RWPE2 (cell line): Measurements from ENCODE around the gene FAM8A1.
A peak's percentile ranks its signal among the peaks of the same experiment; 100 is the strongest.

Experiments used
- ATAC-seq: fragments of 200-7000 bp; cut with Tn5 transposase; 3 replicates; pipeline ENCODE4 v1.9.1; 2021; ENCODE audit warnings: low read depth
- DNase-seq: peaks from one replicate; pipeline ENCODE4 v3.0.0-alpha.2; 2020; ENCODE audit warnings: low spot score
- H3K27ac ChIP-seq: fragments of 450-650 bp; 2 replicates; pipeline ENCODE4 v1.5.1; 2017; ENCODE audit warnings: mild to moderate bottlenecking; ENCODE audit not compliant: poor library complexity, severe bottlenecking
- H3K27me3 ChIP-seq: fragments of 250-450 bp; sonication (Bioruptor Pico); 2 replicates; pipeline ENCODE4 v1.5.1; 2021; ENCODE audit warnings: mild to moderate bottlenecking, moderate library complexity; ENCODE audit not compliant: insufficient read depth, poor library complexity, severe bottlenecking
- H3K36me3 ChIP-seq: fragments of 250-450 bp; sonication (Bioruptor Pico); 2 replicates; pipeline ENCODE4 v1.5.1; 2020; ENCODE audit warnings: low read depth, mild to moderate bottlenecking, moderate library complexity
- H3K4me1 ChIP-seq: fragments of 250-450 bp; sonication (Bioruptor Pico); 2 replicates; pipeline ENCODE4 v1.5.1; 2021; ENCODE audit warnings: mild to moderate bottlenecking, moderate library complexity; ENCODE audit not compliant: insufficient read depth, poor library complexity, severe bottlenecking
- H3K4me3 ChIP-seq: fragments of 250-450 bp; sonication (Bioruptor Pico); 2 replicates; pipeline ENCODE4 v1.5.1; 2021; ENCODE audit warnings: mild to moderate bottlenecking, moderate library complexity; ENCODE audit not compliant: severe bottlenecking
- H3K9me3 ChIP-seq: fragments of 250-450 bp; sonication (Bioruptor Pico); 2 replicates; pipeline ENCODE4 v1.5.1; 2021; ENCODE audit warnings: mild to moderate bottlenecking, moderate library complexity; ENCODE audit not compliant: severe bottlenecking
- TF ChIP-seq, protein P1 (sequence below): fragments of 450-650 bp; IDR thresholded peaks from one replicate; pipeline ENCODE4 v1.5.1; 2017; ENCODE audit warnings: mild to moderate bottlenecking, moderate library complexity; ENCODE audit not compliant: poor library complexity, severe bottlenecking

The FAM8A1 gene

DNA sequence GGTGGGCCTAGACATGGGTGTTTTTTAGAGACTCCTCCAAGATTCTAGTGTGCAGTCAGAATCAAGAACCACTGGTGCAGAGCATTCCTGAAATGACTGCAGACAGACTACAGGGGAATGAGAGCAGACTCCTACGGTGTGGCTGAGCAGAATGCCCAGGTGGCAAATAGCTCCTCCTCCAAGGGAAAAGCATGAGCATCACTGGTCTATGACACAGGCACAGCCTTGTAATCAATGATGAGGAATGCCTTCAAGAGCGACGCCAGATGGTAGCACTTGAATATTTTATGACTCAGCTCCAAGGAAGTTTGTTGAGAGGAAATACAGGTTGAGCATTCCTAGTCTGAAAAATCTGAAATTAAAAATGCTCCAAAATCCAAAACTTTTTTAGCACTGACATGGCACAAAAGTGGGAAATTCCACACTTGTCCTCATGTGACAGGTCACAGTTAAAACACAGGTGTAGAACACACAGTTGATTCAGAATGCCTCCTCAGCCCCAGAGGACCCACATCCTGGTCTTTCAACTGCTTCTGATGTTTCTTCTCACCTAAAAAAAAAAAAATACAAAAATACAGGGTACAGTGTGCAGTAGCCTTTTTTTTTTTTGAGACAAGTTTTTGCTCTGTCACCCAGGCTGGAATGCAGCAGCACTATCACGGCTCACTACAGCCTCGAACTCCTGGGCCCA, 10.6 kb upstream of the FAM8A1 start:
- Histone ChIP-seq H3K27me3 (no peaks in the 10 kb centered on the region), H3K36me3 (no peaks in the 10 kb centered on the region), H3K27ac (peak overlapping the region; percentile 28), H3K4me1 (peaks cover 2% of the 10 kb centered on the region), H3K9me3 (no peaks in the 10 kb centered on the region), H3K4me3 (no peak overlapping the region)
- ATAC-seq (peak; percentile 98), DNase-seq (peak; percentile 74)
- TF ChIP-seq, protein P1, sequence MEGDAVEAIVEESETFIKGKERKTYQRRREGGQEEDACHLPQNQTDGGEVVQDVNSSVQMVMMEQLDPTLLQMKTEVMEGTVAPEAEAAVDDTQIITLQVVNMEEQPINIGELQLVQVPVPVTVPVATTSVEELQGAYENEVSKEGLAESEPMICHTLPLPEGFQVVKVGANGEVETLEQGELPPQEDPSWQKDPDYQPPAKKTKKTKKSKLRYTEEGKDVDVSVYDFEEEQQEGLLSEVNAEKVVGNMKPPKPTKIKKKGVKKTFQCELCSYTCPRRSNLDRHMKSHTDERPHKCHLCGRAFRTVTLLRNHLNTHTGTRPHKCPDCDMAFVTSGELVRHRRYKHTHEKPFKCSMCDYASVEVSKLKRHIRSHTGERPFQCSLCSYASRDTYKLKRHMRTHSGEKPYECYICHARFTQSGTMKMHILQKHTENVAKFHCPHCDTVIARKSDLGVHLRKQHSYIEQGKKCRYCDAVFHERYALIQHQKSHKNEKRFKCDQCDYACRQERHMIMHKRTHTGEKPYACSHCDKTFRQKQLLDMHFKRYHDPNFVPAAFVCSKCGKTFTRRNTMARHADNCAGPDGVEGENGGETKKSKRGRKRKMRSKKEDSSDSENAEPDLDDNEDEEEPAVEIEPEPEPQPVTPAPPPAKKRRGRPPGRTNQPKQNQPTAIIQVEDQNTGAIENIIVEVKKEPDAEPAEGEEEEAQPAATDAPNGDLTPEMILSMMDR = peak; percentile 47

GRCh38 chr6:17591287-17591686, 8.8 kb upstream of the FAM8A1 start:
- Histone ChIP-seq H3K36me3 (no peaks in the 10 kb centered on the region), H3K4me1 (peaks cover 2% of the 10 kb centered on the region), H3K9me3 (no peaks in the 10 kb centered on the region), H3K4me3 (no peak overlapping the region), H3K27ac (no peak overlapping the region), H3K27me3 (no peaks in the 10 kb centered on the region)
- no peak for ATAC-seq
- TF ChIP-seq, protein P1 = no peak
- DNase-seq = no peak

DNA sequence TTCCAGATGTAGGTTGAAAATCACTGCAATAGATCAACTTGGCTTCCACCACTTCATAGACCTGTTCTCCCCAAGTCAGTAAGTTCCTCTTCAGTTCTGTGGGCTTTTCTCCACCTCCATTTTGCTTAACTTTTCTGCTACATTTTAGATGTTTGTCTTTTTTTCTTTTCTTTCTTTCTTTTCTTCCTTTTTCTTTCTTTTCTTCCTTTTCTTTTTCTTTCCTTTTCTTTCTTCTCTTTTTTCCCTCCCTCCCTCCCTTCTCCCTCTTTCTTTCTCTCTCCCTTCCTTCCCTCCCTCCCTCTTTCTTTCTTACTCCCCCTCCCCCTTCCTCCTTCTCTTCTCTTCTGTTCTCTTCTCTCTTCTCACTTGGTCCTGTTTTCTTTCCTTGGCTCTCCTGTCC, 6.9 kb upstream of the FAM8A1 start:
- no peak overlapping the region for H3K4me3 ChIP-seq
- H3K36me3 ChIP-seq = no peaks in the 10 kb centered on the region
- no peaks in the 10 kb centered on the region for H3K9me3 ChIP-seq
- H3K4me1 ChIP-seq = peaks cover 2% of the 10 kb centered on the region
- ATAC-seq (no peak), DNase-seq (no peak)
- TF ChIP-seq, protein P1 = no peak
- no peaks in the 10 kb centered on the region for H3K27me3 ChIP-seq
- H3K27ac ChIP-seq = no peak overlapping the region

DNA sequence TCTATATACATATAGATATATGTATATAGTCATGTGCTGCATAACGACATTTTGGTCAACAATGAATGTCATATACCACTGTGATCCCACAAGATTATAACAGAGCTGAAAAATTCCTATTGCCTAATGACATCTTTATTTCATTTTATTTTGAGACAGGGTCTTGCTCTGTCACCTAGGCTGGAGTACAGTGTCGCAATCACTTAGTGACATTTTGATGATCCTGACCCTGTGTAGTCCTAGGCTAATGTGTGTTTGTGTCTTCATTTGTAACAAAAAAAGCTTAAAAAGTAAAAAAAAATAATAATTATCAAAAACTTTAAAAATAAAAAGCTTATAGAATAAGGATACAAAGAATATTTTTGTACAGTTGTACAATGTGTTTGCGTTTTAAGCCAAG, 4.0 kb upstream of the FAM8A1 start:
- Histone ChIP-seq H3K27ac (no peak overlapping the region), H3K4me1 (no peaks in the 10 kb centered on the region), H3K36me3 (no peaks in the 10 kb centered on the region), H3K9me3 (no peaks in the 10 kb centered on the region), H3K4me3 (no peak overlapping the region), H3K27me3 (no peaks in the 10 kb centered on the region)
- ATAC-seq (no peak), DNase-seq (no peak)
- TF ChIP-seq, protein P1 = no peak

DNA sequence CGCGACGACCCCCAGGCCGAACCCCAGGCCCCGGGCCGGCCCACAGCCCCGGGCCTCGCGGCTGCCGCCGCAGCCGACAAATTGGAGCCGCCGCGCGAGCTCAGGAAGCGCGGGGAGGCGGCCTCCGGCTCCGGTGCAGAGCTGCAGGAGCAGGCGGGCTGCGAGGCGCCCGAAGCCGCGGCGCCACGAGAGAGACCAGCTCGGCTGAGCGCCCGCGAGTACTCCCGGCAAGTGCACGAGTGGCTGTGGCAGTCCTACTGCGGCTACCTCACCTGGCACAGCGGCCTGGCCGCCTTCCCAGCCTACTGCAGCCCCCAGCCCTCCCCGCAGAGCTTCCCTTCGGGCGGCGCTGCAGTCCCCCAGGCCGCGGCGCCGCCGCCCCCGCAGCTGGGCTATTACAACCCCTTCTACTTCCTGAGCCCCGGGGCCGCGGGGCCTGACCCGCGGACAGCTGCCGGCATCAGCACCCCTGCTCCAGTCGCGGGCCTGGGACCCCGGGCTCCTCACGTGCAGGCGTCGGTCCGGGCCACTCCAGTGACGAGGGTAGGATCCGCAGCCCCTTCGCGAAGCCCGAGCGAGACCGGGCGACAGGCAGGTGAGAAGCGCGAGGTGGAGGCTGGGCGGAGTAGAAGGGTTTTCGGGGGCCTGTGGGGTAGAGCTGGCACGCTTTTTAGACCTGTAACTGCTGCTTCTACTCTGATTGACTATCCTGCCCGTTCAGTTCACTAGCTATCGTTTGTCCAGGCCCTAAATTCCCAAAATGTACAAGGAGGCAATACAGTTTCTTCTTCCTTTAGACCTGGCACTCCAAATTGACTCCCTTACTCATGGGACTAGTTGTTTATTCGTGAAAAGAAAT, 654 bp downstream of the FAM8A1 start:
- TF ChIP-seq, protein P1 = no peak
- H3K27me3 ChIP-seq = no peaks in the 10 kb centered on the region
- peak overlapping the region; percentile 30 for H3K27ac ChIP-seq
- H3K4me1 ChIP-seq = peaks cover 7% of the 10 kb centered on the region
- H3K36me3 ChIP-seq = peaks cover 14% of the 10 kb centered on the region
- H3K9me3 ChIP-seq = no peaks in the 10 kb centered on the region
- ATAC-seq = peak; percentile 63
- peak overlapping the region; percentile 90 for H3K4me3 ChIP-seq
- DNase-seq = peak; percentile 65
